ENCODE measurements around the gene SNX22.

The SNX22 gene

DNA sequence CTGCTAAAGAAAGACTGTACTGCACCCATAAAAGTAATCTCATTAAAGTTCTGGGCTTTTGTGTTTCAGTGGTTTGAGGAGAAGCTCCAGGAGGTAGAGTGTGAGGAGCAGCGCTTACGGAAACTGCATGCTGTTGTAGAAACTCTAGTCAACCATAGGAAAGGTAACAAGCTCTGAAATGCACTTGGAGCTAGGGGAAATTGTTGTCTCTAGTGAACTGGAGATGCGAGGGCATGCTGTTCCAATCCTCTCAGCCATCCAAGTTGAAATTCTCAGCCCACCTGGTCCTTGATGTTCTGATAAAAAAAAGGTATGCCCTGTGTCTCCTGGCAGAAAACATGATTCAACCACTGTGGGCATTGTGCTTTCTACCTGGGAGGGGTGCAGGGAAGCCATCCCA lies 21.4 kb upstream of the SNX22 start:
- no peaks in the 10 kb centered on the region for H3K9me3 ChIP-seq
- H3K27ac ChIP-seq, result no peak overlapping the region
- no peaks in the 10 kb centered on the region for H3K4me1 ChIP-seq (ENCODE audit: control insufficient read depth in 1 of 2, insufficient read depth in 1 of 2, low read depth in 1 of 2, low read length in 1 of 2)
- H3K27me3 ChIP-seq, result no peaks in the 10 kb centered on the region
- no peak overlapping the region for H3K4me3 ChIP-seq (ENCODE audit: low read depth in 1 of 2, low read length in 1 of 2)
- TF ChIP-seq CTCF (IDR thresholded peaks at IDR 0.05), result no peak
- H3K36me3 ChIP-seq, result peaks cover 96% of the 10 kb centered on the region

GRCh38 chr15:64131547-64131946 lies 20.0 kb upstream of the SNX22 start:
- Histone ChIP-seq H3K27ac (no peak overlapping the region), H3K9me3 (no peaks in the 10 kb centered on the region), H3K4me3 (ENCODE audit: low read depth in 1 of 2, low read length in 1 of 2) (no peak overlapping the region), H3K4me1 (ENCODE audit: control insufficient read depth in 1 of 2, insufficient read depth in 1 of 2, low read depth in 1 of 2, low read length in 1 of 2) (no peaks in the 10 kb centered on the region), H3K27me3 (no peaks in the 10 kb centered on the region), H3K36me3 (peaks cover 100% of the 10 kb centered on the region)
- no peak for TF ChIP-seq CTCF (IDR thresholded peaks at IDR 0.05)

- Histone ChIP-seq H3K36me3 (peaks cover 100% of the 10 kb centered on the region), H3K4me3 (ENCODE audit: low read depth in 1 of 2, low read length in 1 of 2) (no peak overlapping the region), H3K4me1 (ENCODE audit: control insufficient read depth in 1 of 2, insufficient read depth in 1 of 2, low read depth in 1 of 2, low read length in 1 of 2) (no peaks in the 10 kb centered on the region), H3K9me3 (no peaks in the 10 kb centered on the region), H3K27ac (no peak overlapping the region), H3K27me3 (no peaks in the 10 kb centered on the region)
- no peak for TF ChIP-seq CTCF (IDR thresholded peaks at IDR 0.05)
Observed at GRCh38 chr15:64132217-64132616, 19.3 kb upstream of the SNX22 start.

GRCh38 chr15:64133623-64134344 lies 17.7 kb upstream of the SNX22 start:
- TF ChIP-seq CTCF (IDR thresholded peaks at IDR 0.05), result no peak
- Histone ChIP-seq H3K4me3 (ENCODE audit: low read depth in 1 of 2, low read length in 1 of 2) (no peak overlapping the region), H3K36me3 (peaks cover 100% of the 10 kb centered on the region), H3K4me1 (ENCODE audit: control insufficient read depth in 1 of 2, insufficient read depth in 1 of 2, low read depth in 1 of 2, low read length in 1 of 2) (no peaks in the 10 kb centered on the region), H3K9me3 (no peaks in the 10 kb centered on the region), H3K27ac (no peak overlapping the region), H3K27me3 (no peaks in the 10 kb centered on the region)

GRCh38 chr15:64134345-64134829 lies 17.1 kb upstream of the SNX22 start:
- TF ChIP-seq CTCF (IDR thresholded peaks at IDR 0.05), result no peak

More at GRCh38 chr15:64134345-64134829, 17.1 kb upstream of the SNX22 start:
- Histone ChIP-seq H3K4me1 (ENCODE audit: control insufficient read depth in 1 of 2, insufficient read depth in 1 of 2, low read depth in 1 of 2, low read length in 1 of 2) (no peaks in the 10 kb centered on the region), H3K9me3 (no peaks in the 10 kb centered on the region), H3K4me3 (ENCODE audit: low read depth in 1 of 2, low read length in 1 of 2) (no peak overlapping the region), H3K36me3 (peaks cover 96% of the 10 kb centered on the region), H3K27me3 (no peaks in the 10 kb centered on the region), H3K27ac (no peak overlapping the region)

Data from neutrophil (primary cell).